Measurements from ENCODE around the gene BRINP3.

DNA sequence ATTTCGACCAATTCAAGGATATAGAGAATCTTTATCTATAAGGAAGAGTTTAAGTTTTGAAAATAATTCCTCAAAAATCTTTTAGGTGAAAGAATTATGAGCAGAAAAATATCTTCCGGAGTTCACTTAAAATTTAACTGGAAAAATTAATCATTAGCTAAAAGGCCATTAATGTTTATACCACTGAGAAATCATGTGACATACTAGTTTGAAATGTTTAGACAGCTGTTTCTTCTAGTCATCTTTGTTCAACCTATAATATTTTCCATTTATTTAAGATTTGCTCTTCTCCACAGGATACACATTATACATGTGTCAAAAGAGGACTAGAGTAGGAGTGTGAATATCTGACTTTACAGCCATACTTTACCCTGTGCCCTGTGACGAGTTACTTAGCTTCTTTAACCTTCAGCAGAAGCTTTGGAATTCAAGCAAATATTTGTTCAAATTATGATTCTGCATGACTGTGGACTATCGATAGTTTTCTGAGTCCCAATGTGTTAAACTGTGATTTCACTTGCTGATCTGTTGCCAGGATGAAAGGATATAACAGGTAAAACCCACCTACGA is 374.8 kb downstream of the BRINP3 start:
- TF ChIP-seq, protein P1, sequence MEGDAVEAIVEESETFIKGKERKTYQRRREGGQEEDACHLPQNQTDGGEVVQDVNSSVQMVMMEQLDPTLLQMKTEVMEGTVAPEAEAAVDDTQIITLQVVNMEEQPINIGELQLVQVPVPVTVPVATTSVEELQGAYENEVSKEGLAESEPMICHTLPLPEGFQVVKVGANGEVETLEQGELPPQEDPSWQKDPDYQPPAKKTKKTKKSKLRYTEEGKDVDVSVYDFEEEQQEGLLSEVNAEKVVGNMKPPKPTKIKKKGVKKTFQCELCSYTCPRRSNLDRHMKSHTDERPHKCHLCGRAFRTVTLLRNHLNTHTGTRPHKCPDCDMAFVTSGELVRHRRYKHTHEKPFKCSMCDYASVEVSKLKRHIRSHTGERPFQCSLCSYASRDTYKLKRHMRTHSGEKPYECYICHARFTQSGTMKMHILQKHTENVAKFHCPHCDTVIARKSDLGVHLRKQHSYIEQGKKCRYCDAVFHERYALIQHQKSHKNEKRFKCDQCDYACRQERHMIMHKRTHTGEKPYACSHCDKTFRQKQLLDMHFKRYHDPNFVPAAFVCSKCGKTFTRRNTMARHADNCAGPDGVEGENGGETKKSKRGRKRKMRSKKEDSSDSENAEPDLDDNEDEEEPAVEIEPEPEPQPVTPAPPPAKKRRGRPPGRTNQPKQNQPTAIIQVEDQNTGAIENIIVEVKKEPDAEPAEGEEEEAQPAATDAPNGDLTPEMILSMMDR (conservative IDR thresholded peaks at IDR 0.05; ENCODE audit: low read depth, low read length) = no peak
- no peak for TF ChIP-seq EZH2 (IDR thresholded peaks at IDR 0.05; ENCODE audit: borderline replicate concordance, low read depth, low read length, poor library complexity, severe bottlenecking)
